UCSD-AML1 (cell line): ENCODE data around the gene CEP152.

Experiments used
- DNase-seq: peaks from one replicate; lab custom pipeline; 2025; ENCODE audit not compliant: unreplicated experiment; lab: John Stamatoyannopoulos, UW

Gene CEP152

DNA sequence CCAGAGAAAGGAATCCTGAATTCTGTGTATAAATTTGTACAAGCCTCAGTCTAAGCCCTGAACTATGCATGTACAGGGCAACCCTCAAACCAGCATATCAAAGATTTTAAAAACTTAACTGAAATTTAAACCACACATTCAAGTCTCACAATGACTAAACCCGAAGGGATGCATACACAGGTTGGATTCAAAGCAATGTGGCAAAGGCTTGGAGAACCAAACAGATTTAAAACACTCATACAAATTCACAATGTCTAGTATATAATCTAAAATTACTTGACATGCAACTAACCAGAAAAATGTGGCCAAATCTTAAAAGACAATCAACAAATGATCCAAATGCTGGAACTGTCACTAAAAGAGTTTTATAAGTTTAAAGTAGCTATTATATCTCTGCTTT is 36.4 kb downstream of the CEP152 start:
- no peak for DNase-seq

DNA sequence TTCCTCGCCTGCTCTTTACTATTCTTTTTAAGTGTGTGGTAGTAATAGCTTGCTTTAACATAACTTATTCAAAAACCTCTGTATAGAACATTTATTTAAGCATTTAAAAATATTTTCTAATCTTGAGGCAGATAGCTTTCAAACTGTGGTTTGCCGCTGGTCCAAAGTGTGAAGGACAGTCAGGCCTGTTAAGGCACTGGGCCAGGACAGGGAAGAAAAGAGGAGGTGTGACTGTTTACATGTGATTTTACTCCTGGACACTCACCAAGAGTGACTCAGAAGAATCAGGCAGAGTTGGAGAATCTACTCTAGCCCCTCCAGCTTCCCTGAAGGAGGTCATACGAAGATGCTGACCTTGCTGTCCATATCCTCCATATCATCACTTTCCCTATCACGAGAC is 44.7 kb downstream of the CEP152 start:
- no peak for DNase-seq

- DNase-seq, result no peak
These were observed 45.8 kb downstream of the CEP152 start for GRCh38 chr15:48765022-48765421.

DNA sequence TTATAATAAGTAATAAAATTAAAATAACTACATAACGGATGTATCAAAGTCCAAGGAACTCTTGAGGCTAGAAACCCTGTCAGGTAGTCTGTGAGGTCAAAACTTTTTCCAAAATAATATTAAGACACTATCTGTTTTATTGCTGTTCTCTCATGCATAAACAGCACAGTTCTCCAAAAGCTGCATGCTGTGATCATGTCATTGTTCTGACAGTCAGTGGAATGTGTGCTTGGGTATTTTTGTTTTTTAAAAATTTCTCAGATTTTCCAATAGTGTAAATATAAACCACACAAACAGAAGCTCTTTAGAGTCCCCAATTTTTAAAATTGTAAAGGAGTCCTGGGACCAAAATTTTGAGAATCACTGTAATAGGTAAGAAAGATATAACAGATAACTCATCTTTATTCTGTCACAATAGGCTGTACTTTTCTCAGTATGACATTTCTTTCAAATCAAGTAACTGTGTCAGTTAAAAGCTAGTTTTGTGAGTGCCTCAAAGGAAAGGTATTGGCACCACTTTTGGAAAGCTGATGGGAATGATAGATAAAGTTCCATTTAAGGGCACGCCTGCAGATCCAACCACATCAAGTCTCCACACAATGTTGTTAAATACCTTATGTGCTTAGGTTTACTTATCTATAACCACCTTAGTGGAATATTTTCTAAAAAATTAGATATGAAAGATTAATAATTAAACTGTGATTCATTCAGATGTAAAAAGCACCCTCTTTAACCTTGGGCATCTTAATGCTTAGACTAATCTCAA is 49.3 kb downstream of the CEP152 start:
- DNase-seq, result no peak

DNA sequence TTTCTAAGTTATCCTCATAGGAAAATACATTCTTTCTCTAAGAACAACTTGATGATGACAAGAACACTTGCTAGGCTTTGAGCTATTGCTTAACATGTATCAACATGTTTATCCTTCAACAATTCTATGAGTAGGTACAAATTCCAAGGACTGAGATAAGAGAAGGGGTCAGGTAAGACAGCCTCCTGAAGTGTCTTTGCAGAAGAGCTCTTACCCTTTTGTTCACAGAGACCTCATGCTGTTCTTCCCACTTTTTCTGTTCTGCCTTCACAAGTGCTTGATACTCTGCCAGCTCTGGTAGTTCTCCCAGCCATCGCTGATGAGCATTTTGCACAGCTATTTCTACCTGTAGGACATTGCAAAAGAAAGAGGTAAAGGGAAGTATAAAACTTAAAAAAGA is 50.9 kb downstream of the CEP152 start:
- DNase-seq, result no peak

GRCh38 chr15:48757661-48758060 is 53.2 kb downstream of the CEP152 start:
- no peak for DNase-seq

DNA sequence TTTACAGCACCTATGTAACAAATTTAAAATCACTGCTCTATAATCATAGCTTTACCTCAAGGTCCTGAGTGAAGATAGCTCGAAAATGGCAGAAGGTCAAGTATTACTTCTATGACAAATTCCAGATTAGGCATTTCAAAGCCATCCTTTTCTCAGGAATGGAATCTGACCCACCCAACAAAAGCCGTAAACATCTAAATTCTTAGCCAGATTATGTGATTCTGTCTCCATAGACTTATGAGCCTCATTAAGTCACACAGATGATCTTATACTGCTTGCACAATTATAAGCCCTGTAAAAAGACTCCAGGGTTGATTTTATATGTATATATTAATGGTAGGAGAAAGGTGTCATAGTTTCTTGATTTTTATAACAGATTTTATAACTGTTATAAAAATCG is 56.9 kb downstream of the CEP152 start:
- DNase-seq, result no peak

GRCh38 chr15:48751595-48751994 is 59.3 kb downstream of the CEP152 start:
- DNase-seq, result no peak

GRCh38 chr15:48748535-48748934 is 62.3 kb downstream of the CEP152 start:
- no peak for DNase-seq

- DNase-seq, result no peak
These were observed 77.3 kb downstream of the CEP152 start for GRCh38 chr15:48733615-48734014.

- DNase-seq, result no peak
These were observed 80.4 kb downstream of the CEP152 start for GRCh38 chr15:48730506-48730905.

DNA sequence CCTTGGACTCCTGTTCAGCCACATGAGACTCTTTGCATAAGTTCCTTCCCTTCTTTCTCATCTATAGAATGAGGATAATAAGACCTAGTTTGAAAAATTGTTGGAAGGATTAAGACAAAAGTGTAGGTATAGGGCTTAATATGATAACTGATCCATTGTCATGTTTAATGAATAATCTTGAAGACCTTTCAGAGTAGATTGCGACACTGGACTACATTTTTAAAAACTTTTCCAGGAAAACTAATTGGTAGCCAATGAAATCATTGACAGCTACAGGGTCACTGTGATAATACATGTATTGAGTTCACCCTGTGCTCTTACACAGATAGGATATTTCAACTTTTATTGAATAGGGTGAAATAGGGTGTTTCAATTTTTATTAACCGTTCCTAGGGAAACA is 86.9 kb downstream of the CEP152 start:
- no peak for DNase-seq

DNA sequence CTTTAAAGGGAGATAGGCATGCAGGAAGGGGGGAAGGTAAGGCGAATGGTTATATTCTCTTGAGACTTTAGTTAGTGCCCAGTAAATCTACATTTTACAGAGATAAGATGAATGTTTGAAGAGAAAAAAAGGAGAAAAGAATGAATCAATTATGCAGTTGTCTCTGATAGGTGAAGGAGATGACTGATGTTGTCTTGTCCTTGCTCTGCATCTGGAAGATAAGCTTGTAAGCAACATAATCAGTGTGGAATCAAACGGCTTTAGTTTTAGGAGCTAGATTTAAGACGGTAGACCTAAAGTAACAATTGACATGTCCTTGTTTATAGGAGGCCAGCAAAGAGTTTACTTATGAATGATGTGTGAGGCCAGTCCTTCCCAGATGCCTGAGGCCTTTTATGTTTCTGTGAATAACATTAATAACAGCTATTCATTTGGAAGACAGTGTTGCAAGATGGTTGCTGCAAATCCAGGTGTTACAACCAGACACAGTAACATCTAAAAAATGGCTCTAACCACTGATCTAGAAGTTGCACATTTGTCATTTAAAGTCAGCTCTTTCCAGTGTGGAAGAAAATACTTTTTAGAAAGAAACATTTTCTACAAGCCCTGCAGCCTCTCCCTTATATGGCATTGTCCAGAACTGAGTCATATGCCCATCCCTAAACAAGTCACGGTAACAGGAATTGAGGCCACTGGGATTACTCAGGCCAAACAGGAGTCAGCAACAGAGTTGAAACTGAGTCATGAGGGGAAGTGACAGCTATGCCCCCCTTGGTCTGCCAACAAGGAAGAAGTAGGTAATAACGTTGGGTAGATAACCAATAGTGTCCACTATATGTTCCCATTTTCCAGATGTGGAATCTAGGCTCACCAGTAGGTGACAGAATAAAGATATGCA is 87.9 kb downstream of the CEP152 start:
- DNase-seq, result no peak

- DNase-seq, result no peak
These were observed 89.6 kb downstream of the CEP152 start for GRCh38 chr15:48721061-48721810.

GRCh38 chr15:48720646-48721045 is 90.2 kb downstream of the CEP152 start:
- no peak for DNase-seq

DNA sequence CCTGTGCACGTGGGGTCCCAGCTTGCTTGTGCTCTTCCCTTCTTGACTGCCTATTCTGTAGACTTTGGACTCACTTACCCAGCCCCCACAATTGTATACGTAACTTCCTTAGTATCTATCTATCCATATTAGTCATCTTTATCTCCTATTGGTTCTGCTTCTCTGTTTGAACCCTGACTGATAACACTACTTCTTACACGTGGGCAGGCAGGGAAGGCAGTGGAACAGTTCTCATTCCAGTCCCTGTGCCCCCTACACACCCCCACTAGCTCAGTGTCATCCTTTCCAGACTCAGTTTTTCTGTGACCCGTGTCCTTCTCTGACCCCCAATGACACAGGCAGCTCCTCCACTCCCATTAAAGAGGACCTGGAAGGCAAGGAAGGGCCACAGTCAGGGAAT is 91.2 kb downstream of the CEP152 start:
- DNase-seq, result no peak

DNA sequence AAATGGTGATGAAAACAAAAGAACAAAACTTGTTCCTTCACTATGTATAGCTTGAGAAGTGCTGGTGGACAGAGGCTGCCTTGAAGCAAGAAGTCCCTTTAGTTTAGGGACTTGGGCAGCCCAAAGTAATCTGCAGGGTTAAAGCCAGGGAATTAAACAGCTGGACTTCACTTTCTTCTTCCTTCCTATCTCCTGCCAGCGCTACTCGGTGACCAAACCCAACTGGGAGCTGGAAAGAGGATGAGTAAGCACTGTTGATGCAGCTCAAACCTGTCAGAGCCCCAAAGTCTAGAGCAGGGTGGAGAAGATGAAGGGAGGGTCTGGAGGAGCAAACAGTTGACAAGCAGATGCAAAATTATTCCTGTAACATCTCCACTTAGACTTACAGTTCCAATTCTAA is 92.2 kb downstream of the CEP152 start:
- DNase-seq, result no peak

DNA sequence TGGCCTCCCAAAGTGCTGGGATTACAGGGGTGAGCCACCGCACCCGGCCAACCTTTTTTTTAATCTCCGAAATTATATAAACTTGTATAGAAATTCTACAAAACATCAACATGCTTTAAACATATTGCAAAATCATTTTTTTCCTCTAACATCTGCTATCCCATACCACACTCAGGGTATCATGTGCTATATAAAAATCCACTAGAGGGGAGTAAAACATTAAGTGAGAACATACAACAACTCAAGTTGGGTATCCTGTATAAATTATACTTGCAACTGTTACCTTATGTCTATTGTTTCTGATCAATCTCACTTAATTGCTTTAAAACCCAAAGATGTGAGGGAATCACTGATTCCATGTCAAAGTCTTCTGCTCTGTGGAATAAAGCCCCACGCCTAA is 93.4 kb downstream of the CEP152 start:
- DNase-seq, result no peak

GRCh38 chr15:48712546-48712945 is 98.3 kb downstream of the CEP152 start:
- no peak for DNase-seq

DNA sequence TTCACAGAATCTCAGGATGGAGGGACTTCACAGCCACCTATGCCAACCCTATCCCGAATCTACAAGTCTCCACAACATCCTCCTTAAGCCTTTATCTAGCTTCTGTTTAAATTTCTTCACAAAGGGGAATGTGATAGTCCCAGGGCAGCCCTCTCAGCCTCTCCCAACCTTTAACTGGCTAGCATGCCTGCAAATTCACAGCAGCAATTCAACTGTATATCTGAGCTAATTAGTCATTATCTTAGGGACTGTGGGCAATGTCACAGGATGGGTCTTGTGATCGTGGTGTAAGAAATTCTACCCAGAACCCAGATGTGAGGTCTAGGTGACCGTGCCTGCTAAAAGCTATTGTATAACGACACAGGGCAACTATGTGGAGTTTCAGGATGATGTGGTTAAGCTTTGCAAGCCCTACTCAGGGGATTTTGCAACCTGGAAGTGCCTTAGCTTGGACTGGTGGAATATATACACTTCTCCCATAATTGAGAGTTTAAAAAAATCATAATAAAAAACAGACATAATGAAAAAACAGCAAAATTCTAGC is 99.8 kb downstream of the CEP152 start:
- DNase-seq, result no peak

- DNase-seq, result no peak
These were observed 102.2 kb downstream of the CEP152 start for GRCh38 chr15:48708641-48709040.
